Stimulated activated naive CD8-positive, alpha-beta T cell treated with anti-CD3 and anti-CD28 coated beads, Interleukin-15, amount 100 ng/mL, for 72 hours (primary cell): ENCODE data around the gene RETREG1.
"Not testable (repeated sequence)": the region's sequence is repeated elsewhere in the genome, so short reads cannot be mapped to it uniquely, and the experiment has no call there.

Experiments
- ATAC-seq: fragments of 150-1000 bp; cut with Tn5 transposase; 2 replicates; pipeline ENCODE4 v1.10.0; 2021; ENCODE audit warnings: mild to moderate bottlenecking, moderate library complexity
- DNase-seq, 2 donors: peaks; one replicate each; pipeline ENCODE4 v3.0.0; 2021 to 2022
- H3K27ac Mint-ChIP-seq, 2 donors: one replicate each; pipeline ENCODE4 v1.8.0; 2022; ENCODE audit warnings: mild to moderate bottlenecking in 2 of 2, mixed read lengths in 2 of 2, moderate library complexity in 2 of 2
- H3K27me3 Mint-ChIP-seq: one replicate; pipeline ENCODE4 v1.8.0; 2022; ENCODE audit warnings: mixed read lengths
- H3K4me1 Mint-ChIP-seq: one replicate; pipeline ENCODE4 v1.8.0; 2022; ENCODE audit warnings: mild to moderate bottlenecking, mixed read lengths
- H3K4me3 Mint-ChIP-seq, 2 donors: one replicate each; pipeline ENCODE4 v1.8.0; 2022; ENCODE audit warnings: mild to moderate bottlenecking in 2 of 2, mixed read lengths in 2 of 2, moderate library complexity in 1 of 2
- H3K9me3 Mint-ChIP-seq, 2 donors: one replicate each; pipeline ENCODE4 v1.8.0; 2022; ENCODE audit warnings: mixed read lengths in 2 of 2

RETREG1 gene

DNA sequence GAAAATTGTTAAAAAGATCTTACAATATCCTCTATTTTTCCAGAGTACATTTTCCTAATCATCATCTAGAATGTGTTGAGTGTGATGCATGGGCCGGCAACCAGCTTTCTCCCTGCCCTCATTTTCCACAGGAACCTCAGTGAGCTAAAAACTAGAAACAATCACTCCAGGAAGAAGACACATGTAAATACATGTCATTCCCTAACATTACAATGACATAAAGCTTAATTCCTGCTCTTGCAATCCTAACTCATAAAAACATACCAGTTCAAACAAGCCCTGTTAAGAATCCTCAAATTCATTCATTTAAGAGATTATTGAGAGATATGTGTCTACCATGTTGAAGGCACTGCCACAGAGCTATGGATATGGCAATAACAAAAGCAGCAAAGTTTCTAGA lies 132.7 kb downstream of the RETREG1 start:
- Mint-ChIP-seq H3K9me3 (no peaks in the 10 kb centered on the region), H3K27me3 (no peaks in the 10 kb centered on the region), H3K4me3 (no peak overlapping the region), H3K4me1 (peaks cover 21% of the 10 kb centered on the region), H3K27ac (no peak overlapping the region)
- ATAC-seq (no peak), DNase-seq (no peak)

DNA sequence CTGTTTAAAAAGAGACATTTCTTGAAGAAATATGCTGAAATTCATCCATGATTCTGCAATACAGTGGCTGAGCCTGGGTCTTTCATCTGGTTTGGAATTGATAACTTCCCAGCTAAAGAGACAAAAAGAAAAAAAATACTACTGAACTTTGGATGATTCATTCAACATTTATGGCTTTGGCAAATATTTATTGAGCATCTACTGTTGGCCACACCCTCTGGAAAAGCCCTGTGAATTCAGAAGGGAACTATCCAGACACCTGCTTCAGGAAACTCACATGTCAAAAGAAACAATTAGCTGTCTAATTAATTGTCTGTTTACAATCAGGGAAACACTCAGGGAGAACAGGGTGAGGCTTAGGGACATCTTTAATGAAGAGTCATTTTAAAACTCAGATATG lies 133.4 kb downstream of the RETREG1 start:
- H3K27me3 Mint-ChIP-seq: no peaks in the 10 kb centered on the region
- no peak overlapping the region for H3K27ac Mint-ChIP-seq
- no peak overlapping the region for H3K4me3 Mint-ChIP-seq

DNA sequence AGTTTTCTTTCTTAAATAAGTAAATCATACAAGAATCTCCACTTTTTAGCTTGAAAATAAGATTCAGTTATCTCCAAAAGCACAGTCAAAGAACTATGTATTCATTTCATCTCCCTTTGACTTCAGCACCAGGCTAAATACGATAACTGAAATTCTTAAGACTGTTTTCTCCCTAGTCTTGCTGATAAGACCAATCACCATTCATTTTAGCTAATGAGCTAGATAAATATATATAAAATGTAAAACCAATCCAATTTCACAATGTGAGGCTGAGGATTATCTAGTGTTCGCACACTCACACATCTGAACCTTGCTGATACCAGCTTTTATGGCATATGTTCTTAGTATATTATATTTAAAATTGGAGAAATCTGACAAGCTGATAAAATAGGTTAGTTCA lies 133.9 kb downstream of the RETREG1 start:
- DNase-seq (no peak), ATAC-seq (no peak)
- peaks cover 15% of the 10 kb centered on the region for H3K4me1 Mint-ChIP-seq
- no peak overlapping the region for H3K4me3 Mint-ChIP-seq
- H3K27ac Mint-ChIP-seq: no peak overlapping the region
- no peaks in the 10 kb centered on the region for H3K27me3 Mint-ChIP-seq
- no peaks in the 10 kb centered on the region for H3K9me3 Mint-ChIP-seq

More for the DNA sequence above, 133.4 kb downstream of the RETREG1 start:
- ATAC-seq (no peak), DNase-seq (no peak)
- Mint-ChIP-seq H3K9me3 (no peaks in the 10 kb centered on the region), H3K4me1 (peaks cover 20% of the 10 kb centered on the region)

DNA sequence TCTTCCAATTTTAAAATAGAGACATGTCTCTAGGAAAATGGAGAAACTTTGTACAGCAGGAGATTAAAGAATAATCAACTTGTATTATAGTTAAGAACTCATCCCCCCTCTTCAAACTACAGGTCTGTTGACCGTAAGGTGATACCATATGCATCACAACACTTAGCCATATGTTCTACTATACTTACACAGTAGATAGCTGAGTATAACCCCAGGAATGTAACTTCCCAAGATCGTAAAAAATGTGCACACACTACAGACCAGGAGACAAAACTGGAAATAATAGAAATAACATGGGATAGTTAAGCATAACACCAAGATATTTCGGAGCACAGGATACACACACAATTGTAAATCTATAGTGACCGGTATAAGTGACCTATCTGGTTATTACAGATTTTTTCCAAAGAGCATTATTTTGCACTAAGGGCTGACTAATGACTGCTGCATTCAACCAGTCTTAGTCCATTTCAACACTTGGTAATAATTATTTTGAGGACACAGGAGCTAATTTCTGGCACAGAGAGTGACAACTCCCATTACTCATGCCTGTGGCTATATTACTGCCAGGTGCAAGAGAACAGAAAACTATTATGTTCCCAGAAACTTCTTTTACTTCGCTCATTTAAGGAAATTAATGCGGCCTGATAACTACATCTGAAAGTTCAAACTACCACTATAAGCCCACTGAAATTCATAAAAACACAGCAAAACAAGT lies 135.8 kb downstream of the RETREG1 start:
- no peak for DNase-seq
- no peaks in the 10 kb centered on the region for H3K27me3 Mint-ChIP-seq
- H3K9me3 Mint-ChIP-seq: no peaks in the 10 kb centered on the region
- no peak overlapping the region for H3K27ac Mint-ChIP-seq
- no peak for ATAC-seq
- no peaks in the 10 kb centered on the region for H3K4me1 Mint-ChIP-seq
- no peak overlapping the region for H3K4me3 Mint-ChIP-seq

DNA sequence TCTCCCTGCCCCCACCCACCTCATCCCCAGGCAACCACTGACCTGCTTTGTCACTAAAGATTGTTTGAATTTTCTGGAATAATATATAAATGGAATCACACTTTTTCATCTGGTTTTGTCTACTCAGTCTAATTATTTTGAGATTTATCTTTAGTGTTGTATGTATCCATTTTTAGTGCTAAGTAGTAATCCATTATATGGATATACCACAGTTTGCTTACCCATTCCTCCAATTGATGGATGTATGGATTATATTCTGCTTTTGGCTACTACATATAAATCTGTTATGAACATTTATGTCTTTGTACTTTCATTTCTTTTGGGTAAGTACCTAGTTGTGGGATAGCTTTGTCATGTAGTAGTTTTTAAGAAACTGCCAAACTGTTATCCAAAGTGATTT lies 136.7 kb downstream of the RETREG1 start:
- H3K4me3 Mint-ChIP-seq: no peak overlapping the region

DNA sequence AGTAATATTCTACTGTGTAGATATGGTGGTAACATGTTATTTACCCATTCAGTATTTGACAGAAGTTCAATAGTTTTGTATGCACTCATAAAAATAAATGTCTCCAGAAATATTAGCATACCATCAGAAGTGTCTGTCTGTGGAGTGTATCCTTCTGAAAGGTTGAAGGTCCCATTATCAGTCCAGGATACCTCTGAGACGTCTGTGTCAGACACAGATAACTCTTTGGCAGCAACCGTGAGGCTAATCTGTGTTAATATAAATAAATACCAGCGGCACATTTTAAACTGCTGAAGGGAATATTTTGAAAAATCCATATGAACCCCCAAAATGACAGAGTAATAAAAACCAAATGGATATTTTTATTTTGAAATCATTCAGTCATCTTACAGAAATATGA lies 139.3 kb downstream of the RETREG1 start:
- Mint-ChIP-seq H3K4me3 (no peak overlapping the region), H3K4me1 (peaks cover 8% of the 10 kb centered on the region), H3K9me3 (no peaks in the 10 kb centered on the region), H3K27me3 (no peaks in the 10 kb centered on the region), H3K27ac (no peak overlapping the region)
- no peak for DNase-seq
- no peak for ATAC-seq

More for the DNA sequence above, 136.7 kb downstream of the RETREG1 start:
- ATAC-seq: no peak
- Mint-ChIP-seq H3K9me3 (no peaks in the 10 kb centered on the region), H3K27me3 (no peaks in the 10 kb centered on the region), H3K27ac (no peak overlapping the region), H3K4me1 (peaks cover 2% of the 10 kb centered on the region)
- DNase-seq: no peak

DNA sequence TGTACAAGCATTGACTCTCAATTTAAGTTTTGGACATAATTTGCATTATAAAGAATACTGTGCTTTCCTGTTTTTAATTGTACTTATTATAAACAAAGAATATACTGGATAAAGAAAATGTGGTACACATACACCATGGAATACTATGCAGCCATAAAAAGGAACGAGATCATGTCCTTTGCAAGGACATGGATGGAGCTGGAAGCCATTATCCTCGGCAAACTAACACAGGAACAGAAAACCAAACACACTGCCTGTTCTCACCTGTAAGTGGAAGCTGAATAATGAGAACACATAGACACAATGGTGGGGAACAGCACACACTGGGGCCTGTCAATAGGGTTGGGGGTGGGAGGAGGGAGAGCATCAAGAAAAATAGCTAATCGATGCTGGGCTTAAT lies 140.4 kb downstream of the RETREG1 start:
- H3K9me3 Mint-ChIP-seq, H3K4me1 Mint-ChIP-seq, DNase-seq, ATAC-seq, H3K27ac Mint-ChIP-seq, H3K27me3 Mint-ChIP-seq, H3K4me3 Mint-ChIP-seq: not testable (repeated sequence)

DNA sequence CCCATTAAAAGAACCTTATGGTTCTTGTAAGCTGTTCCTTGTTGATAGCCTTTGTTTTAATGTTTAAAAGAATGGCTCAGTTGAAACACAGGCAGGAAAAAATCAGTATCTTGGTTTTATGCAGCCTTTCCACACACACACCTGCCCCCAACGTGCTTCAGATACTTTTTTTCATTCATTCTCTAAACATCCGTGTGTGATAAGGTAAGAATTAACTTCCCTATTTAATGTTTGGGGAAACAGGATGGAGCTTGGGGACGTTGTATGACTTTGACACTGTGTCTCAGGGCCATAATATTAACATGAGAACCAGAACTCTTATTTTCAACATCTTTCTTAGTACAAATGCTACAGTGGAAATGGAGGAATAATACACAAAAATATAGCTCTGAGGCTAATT lies 145.4 kb downstream of the RETREG1 start:
- ATAC-seq (no peak), DNase-seq (no peak)
- Mint-ChIP-seq H3K27me3 (no peaks in the 10 kb centered on the region), H3K4me1 (peaks cover 41% of the 10 kb centered on the region), H3K9me3 (no peaks in the 10 kb centered on the region), H3K27ac (no peak overlapping the region), H3K4me3 (no peak overlapping the region)

DNA sequence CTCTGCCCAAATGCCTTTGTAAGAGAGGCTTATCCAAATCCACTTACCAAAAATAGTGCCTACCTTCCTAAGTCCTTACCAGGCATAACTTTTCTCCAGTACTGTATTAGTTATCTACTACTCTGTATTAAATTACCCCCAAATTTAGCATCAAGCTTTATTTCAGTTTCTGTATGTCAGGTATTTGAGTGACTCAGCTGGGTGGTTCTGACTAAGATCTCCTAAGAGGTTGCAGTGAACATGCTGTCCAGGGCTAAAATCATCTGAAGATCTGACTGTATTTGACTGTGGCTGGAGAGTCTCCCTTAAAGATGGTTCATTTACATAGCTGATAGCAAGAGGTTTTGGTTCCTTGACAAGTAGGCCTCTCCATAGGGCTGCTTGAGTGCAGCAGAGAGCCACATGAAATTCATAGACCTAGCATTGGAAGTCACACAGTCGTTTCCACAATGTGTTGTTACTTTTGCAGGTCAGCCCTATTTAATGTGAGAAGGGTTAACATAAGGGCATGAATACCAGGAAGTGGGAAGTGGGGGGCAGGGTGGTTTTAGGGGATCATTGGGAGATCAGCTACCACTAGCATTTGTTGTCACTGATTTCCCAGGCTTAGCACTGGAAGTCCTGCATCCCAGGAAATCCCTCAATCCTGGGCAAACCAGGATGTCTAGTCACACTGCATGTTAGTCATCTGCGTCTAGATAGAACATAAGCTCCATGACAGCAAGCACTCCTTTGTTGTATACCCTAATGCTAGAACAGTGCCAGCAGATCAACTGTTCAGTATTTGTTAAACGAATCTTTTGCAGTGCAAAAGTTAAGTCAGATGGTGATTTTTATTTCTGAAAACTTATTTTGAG lies 149.2 kb downstream of the RETREG1 start:
- H3K27me3 Mint-ChIP-seq: no peaks in the 10 kb centered on the region

DNA sequence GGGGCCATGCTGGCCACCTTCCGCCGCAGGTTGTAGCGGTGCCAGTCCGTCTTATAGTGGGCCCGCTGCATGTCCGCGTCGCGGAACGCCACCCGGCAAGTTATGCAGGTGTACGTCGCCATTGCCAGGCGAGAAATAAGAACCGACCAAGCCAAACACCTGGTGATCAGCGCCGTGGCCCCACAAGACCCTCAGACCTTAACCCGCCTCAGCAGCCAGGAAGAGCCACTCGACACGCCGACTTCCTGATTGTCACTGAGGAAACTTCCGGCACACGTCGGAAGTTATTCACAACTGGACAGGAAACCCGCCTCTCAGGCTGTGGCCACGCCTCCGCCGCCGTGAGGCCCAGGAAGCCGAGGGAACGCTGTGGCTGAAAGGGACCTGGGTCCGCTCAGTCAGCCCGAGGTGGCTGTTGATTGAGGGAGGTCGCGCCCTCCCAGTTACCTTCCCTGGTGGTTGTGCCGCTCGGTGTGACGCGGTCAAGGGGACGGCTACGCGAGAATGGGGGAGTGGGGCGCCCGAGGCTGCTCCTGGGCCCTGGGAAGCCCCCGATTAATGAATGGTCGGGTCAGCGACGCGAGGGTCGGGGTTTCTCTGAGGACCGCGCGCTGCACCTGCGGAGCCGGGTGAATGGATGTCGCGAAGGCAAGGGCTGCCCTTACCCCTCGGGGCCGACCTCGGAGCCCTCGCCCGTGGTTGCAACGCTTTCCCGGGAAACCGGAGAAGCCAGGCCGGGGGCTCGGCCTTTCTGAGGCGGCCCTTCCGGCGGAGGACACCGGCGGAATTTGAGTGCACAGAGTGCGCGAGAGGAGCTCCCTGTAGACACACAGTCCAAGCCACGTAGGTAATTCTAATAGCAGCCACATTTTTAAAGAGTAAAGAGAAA lies 151.0 kb downstream of the RETREG1 start, which contains the start of gene ZNF622:
Gene ZNF622, minus strand, starts transcription at position 257 of the 889 bp plus-strand sequence. Its CDS starts 135 bp downstream, at position 122.
- peak within 1 kb of the TSS; percentile 91 to 99 for H3K4me3 Mint-ChIP-seq
- H3K4me1 Mint-ChIP-seq: peaks cover 73% of the 10 kb centered on the region
- DNase-seq (peak; percentile 82 to 89), ATAC-seq (peak; percentile 86)
- no peaks in the 10 kb centered on the region for H3K27me3 Mint-ChIP-seq
- peak within 1 kb of the TSS; percentile 96 to 99 for H3K27ac Mint-ChIP-seq
- no peaks in the 10 kb centered on the region for H3K9me3 Mint-ChIP-seq

More for the DNA sequence above, 149.2 kb downstream of the RETREG1 start:
- Mint-ChIP-seq H3K9me3 (no peaks in the 10 kb centered on the region), H3K4me3 (peak overlapping the region; percentile 91 to 99), H3K4me1 (peaks cover 55% of the 10 kb centered on the region), H3K27ac (peak overlapping the region in 1 of 2 donors; percentile 89)
- ATAC-seq: peak; percentile 80
- peak; percentile 15 to 40 for DNase-seq

DNA sequence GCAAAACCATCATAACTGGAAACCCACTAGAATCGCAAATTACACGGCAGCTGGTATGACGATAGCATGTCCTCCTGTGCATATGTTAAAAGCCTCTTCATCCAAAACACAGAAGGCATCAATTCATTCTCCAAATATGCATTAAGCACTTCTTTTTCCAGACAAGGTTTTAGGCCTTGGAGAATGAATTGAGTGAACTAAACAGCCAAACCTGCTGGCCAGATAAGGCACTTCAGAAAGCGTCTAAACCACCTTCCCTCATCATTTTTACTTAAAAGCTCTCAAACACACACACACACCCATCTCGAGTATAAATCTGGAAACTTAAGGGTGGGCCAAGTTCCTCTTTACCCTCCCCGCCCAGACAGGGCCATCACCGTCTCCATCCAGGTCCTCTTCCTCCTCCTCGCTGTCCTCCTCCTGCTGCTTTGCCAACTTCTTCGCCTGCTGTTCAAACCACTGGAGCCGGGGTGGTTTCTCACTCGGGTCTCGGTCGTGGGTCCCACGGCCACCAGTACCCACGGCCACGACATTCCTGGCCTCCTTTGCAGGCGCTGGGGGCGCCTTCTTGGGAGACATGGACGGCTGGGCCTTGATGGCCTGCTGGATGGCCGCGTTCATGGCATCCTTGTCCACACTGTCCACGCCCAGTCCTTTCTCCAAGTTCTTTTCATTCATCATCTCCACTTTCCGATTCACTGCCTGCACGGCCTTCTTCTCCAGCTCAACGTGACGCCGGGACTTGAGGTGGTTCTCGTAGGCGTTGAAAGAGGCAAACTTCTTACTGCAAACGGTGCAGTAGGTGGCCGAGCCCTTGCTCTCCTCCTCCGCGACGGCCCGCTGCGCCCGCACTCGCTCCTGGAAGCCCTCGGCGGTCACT lies 151.9 kb downstream of the RETREG1 start:
- Mint-ChIP-seq H3K27me3 (no peaks in the 10 kb centered on the region), H3K4me3 (peak overlapping the region; percentile 91 to 99), H3K4me1 (peaks cover 81% of the 10 kb centered on the region), H3K9me3 (no peaks in the 10 kb centered on the region), H3K27ac (peak overlapping the region; percentile 96 to 99)
- peak in 1 of 2 donors; percentile 3 for DNase-seq
- ATAC-seq: no peak

DNA sequence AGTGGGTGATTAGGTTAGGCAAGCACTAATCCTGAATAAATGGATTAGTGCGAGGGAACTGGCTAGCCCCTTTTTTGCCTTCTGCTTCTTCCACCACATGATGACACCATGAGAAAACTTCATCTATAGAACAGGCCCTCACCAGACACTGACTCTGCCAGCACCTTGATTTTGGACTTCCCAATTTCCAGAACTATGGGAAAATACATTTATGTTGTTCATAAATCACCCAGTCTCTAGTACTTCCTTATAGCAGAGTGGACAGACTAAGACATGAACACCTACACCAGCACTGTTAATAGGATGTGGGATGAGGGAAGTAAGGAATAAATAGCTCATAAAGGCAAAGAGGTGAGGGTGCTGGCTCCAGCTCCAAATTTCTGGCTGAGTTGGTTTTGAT lies 152.6 kb downstream of the RETREG1 start:
- H3K27ac Mint-ChIP-seq: no peak overlapping the region
- no peaks in the 10 kb centered on the region for H3K27me3 Mint-ChIP-seq
- DNase-seq: no peak
- H3K4me1 Mint-ChIP-seq: peaks cover 82% of the 10 kb centered on the region
- H3K4me3 Mint-ChIP-seq: peak overlapping the region; percentile 91 to 99
- H3K9me3 Mint-ChIP-seq: no peaks in the 10 kb centered on the region
- no peak for ATAC-seq

DNA sequence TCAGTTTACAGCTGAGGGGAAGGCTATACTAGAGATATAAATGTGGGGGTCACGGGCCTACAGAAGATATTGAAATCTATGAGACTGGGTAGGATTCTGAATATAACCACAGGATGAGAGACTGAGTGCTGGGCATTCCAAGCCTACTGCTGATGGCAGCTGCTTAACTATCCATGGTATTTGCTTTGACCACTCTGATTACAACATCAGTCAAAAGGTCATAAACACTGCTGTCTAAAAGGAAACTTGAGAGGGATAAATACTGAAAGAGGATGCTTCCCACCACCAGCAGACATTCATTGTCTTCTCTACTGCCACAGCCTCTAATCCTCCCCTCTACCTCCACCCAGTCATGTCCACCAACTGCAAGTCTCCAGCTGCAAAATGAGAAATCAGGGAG lies 155.0 kb downstream of the RETREG1 start:
- DNase-seq (no peak), ATAC-seq (no peak)
- peak overlapping the region in 1 of 2 donors; percentile 43 for H3K4me3 Mint-ChIP-seq
- no peaks in the 10 kb centered on the region for H3K27me3 Mint-ChIP-seq
- no peak overlapping the region for H3K27ac Mint-ChIP-seq
- peaks cover 78% of the 10 kb centered on the region for H3K4me1 Mint-ChIP-seq
- H3K9me3 Mint-ChIP-seq: no peaks in the 10 kb centered on the region

DNA sequence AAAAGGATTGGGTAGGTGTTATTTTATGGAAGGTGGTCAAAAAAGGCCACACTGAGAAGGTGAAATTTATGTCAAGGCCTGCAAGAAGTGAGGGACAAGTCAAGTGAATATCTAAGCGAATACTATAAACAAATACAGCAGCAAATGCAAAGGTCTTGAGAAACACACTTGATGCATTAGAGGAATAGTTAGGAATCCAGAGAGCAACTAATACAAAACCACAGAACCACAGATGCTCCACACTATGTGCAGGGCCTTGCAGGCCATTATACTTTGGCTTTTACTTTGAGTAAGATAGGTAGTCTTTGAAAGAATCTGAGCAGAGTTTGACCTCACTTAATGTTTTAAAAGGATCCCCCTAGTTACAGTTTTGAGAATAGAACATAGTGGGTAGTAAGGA lies 155.8 kb downstream of the RETREG1 start:
- H3K9me3 Mint-ChIP-seq: no peaks in the 10 kb centered on the region
- DNase-seq: no peak
- no peak for ATAC-seq
- peak overlapping the region in 1 of 2 donors; percentile 69 for H3K27ac Mint-ChIP-seq
- H3K4me3 Mint-ChIP-seq: peak overlapping the region; percentile 8 to 43
- peaks cover 82% of the 10 kb centered on the region for H3K4me1 Mint-ChIP-seq
- no peaks in the 10 kb centered on the region for H3K27me3 Mint-ChIP-seq
